Transverse colon (tissue), 4 donors: ENCODE measurements around the gene CFAP157. TPM values are rescaled to one million over a fixed set of nuclear protein-coding genes. Genes with fewer than 3 reads are reported as not detected.

Source experiments
- DNase-seq: peaks from one replicate; pipeline ENCODE4 v3.0.0-alpha.2; 2019
- H3K27ac ChIP-seq, 4 donors: fragments of 200-600 bp; sonication (generic); 2 replicates each; pipeline ENCODE4 v1.5.1; 2016 to 2018; ENCODE audit warnings: inconsistent platforms in 4 of 4
- H3K27me3 ChIP-seq: fragments of 200-600 bp; sonication (generic); 2 replicates; pipeline ENCODE4 v1.5.1; 2017; ENCODE audit warnings: inconsistent platforms
- H3K36me3 ChIP-seq, 4 donors: fragments of 200-600 bp; sonication (generic); 2 replicates each; pipeline ENCODE4 v1.5.1; 2017 to 2019; ENCODE audit warnings: inconsistent platforms in 4 of 4
- H3K4me1 ChIP-seq, 4 donors: fragments of 200-600 bp; sonication (generic); 2 replicates each; pipeline ENCODE4 v1.5.1; 2017 to 2020; ENCODE audit warnings: inconsistent platforms in 4 of 4
- H3K4me3 ChIP-seq, 4 donors: fragments of 200-600 bp; sonication (generic); 1 replicate in 1 of 4; 2 replicates in 3 of 4; pipeline versions ENCODE4 v1.5.1 to v1.6.1; 2017 to 2019; ENCODE audit warnings: inconsistent platforms in 4 of 4
- H3K9me3 ChIP-seq, 2 donors: fragments of 200-600 bp; sonication (generic); 2 replicates each; pipeline ENCODE4 v1.5.1; 2017 to 2019; ENCODE audit warnings: inconsistent platforms in 2 of 2
- CTCF ChIP-seq, 5 experiments: fragments of 200-600 bp in 3 of 5; fragments of 450-650 bp in 2 of 5; sonication (generic) in 3 of 5; IDR thresholded peaks; 1 replicate in 2 of 5; 2 replicates in 3 of 5; pipeline ENCODE4 v1.5.1; 2016 to 2017; ENCODE audit warnings: antibody characterized with exemption in 5 of 5, inconsistent platforms in 3 of 5, mild to moderate bottlenecking in 2 of 5, moderate library complexity in 1 of 5
- EP300 ChIP-seq: sonication (generic); formaldehyde crosslinking; IDR thresholded peaks from one replicate; pipeline ENCODE4 v1.6.1; 2017; ENCODE audit warnings: antibody characterized with exemption, low read depth
- POLR2A ChIP-seq: fragments of 450-650 bp; IDR thresholded peaks from one replicate; pipeline ENCODE4 v1.6.1; 2016; ENCODE audit warnings: antibody characterized with exemption, mild to moderate bottlenecking, moderate library complexity
- POLR2AphosphoS5 ChIP-seq, 3 donors: sonication (generic); formaldehyde crosslinking; IDR thresholded peaks; one replicate each; pipeline ENCODE4 v1.6.1; 2016; ENCODE audit warnings: antibody characterized with exemption in 3 of 3
- WGBS, 2 donors: methylation state at CpG; one replicate each; pipeline ENCODE4 v1.1.5; 2018; ENCODE audit warnings: low coverage in 1 of 2; 5-methylcytosine and 5-hydroxymethylcytosine counted together
- in situ Hi-C, 4 donors: fragments of 200-750 bp; cut with MboI; loops; one replicate each; pipeline versions ENCODE4 v1.15.0 to v1.15.1; 2017; ENCODE audit warnings: low sequenced_read_pairs in 3 of 4, low pct_ligation_motif_present in 1 of 4, low pct_unique_long_range_greater_than_20kb in 1 of 4
- intact Hi-C: fragments of 100-400 bp; cut with DNase I; formaldehyde crosslinking; loops from one replicate; pipeline ENCODE4 v1.15.1; 2023; ENCODE audit warnings: low total_unique reads
- total RNA-seq, 4 donors: library from RNA; depleted of rRNA; stranded (reverse); fragments of >200 nt; gene quantifications; one replicate each; pipeline ENCODE4 v1.1.0, GENCODE V29; 2016

The CFAP157 gene
- total RNA-seq, 4 donors from 2014 or later = not detected

DNA sequence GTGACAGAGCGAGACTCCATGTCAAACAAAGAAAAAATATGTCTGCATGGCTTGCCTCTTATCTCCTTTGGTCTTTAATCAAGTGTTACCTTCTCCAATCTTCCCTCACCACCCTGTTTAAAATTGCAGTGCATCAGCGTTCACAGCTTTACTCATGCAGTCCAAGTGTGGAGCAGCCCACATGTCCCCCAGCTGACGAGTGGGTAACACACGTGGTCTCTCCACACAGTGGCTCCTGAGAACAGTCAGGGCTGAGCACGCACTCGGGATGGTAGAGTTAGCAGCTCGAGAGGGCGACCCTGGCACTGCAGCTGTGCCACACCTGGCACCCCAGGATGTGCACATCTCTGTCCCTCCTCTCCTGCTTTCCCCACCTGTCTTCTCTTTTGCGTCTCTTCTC lies 25.9 kb upstream of the CFAP157 start:
- TF ChIP-seq POLR2AphosphoS5 (IDR thresholded peaks at IDR 0.05) (no peak), CTCF (IDR thresholded peaks at IDR 0.05) (no peak), EP300 (no peak), POLR2A (no peak)
- no peaks in the 10 kb centered on the region for H3K36me3 ChIP-seq
- DNase-seq = no peak
- H3K9me3 ChIP-seq = no peaks in the 10 kb centered on the region
- intact Hi-C loops (no loop called here), in situ Hi-C loops (no loop called here)
- H3K27ac ChIP-seq = no peak overlapping the region
- no peaks in the 10 kb centered on the region for H3K27me3 ChIP-seq
- no peaks in the 10 kb centered on the region for H3K4me1 ChIP-seq
- H3K4me3 ChIP-seq = no peak overlapping the region
- 87% methylated on average over 4 to 9 of the region's 9 CpGs for WGBS, 2 donors

GRCh38 chr9:127682351-127683136 lies 24.2 kb upstream of the CFAP157 start:
- in situ Hi-C loops = no loop called here
- no peaks in the 10 kb centered on the region for H3K36me3 ChIP-seq
- no peak for DNase-seq

GRCh38 chr9:127683723-127684122 lies 23.1 kb upstream of the CFAP157 start:
- intact Hi-C loops = no loop called here
- Histone ChIP-seq H3K27me3 (no peaks in the 10 kb centered on the region), H3K4me1 (no peaks in the 10 kb centered on the region), H3K27ac (no peak overlapping the region), H3K36me3 (no peaks in the 10 kb centered on the region), H3K9me3 (no peaks in the 10 kb centered on the region), H3K4me3 (no peak overlapping the region)
- DNase-seq = no peak
- in situ Hi-C loops = no loop called here
- WGBS, 2 donors = 88% methylated on average over 5 of the region's 5 CpGs; no CpG with 5 or more reads in 1 of the 2 donors
- TF ChIP-seq POLR2AphosphoS5 (IDR thresholded peaks at IDR 0.05) (no peak), CTCF (IDR thresholded peaks at IDR 0.05) (no peak), EP300 (no peak), POLR2A (no peak)

More at GRCh38 chr9:127682351-127683136, 24.2 kb upstream of the CFAP157 start:
- Histone ChIP-seq H3K27me3 (no peaks in the 10 kb centered on the region), H3K27ac (no peak overlapping the region), H3K9me3 (no peaks in the 10 kb centered on the region), H3K4me1 (no peaks in the 10 kb centered on the region), H3K4me3 (no peak overlapping the region)
- intact Hi-C loops = no loop called here
- WGBS, 2 donors = 88 to 100% methylated on average over 6 to 23 of the region's 23 CpGs
- TF ChIP-seq POLR2AphosphoS5 (IDR thresholded peaks at IDR 0.05) (no peak), CTCF (IDR thresholded peaks at IDR 0.05) (no peak), EP300 (no peak), POLR2A (no peak)

DNA sequence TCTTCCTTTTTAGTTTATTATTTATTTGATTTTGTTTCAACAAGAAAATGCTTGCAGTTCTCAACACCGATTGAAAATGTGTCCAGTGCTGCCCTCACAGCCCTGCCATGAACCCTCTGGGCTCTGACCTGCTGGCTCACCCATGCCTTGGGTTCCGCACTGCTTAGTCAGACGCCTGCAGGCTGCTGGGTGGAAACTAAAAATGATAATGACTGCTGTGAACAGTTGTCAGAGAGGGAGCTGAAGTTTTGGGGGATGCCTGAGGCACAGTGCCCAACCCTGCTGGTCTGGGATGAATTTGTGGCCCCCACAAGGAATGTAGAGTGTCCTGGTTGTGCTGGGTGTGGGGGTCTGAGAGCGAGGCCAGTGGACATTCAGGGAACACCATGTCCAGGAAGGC lies 22.2 kb upstream of the CFAP157 start:
- in situ Hi-C loops (no loop called here), intact Hi-C loops (no loop called here)
- TF ChIP-seq POLR2A = no peak
- no peak for TF ChIP-seq EP300
- TF ChIP-seq CTCF (IDR thresholded peaks at IDR 0.05) = no peak
- TF ChIP-seq POLR2AphosphoS5 (IDR thresholded peaks at IDR 0.05) = no peak
- no peaks in the 10 kb centered on the region for H3K4me1 ChIP-seq
- H3K36me3 ChIP-seq = no peaks in the 10 kb centered on the region
- no peak overlapping the region for H3K4me3 ChIP-seq
- H3K27me3 ChIP-seq = no peaks in the 10 kb centered on the region
- no peak for DNase-seq
- H3K9me3 ChIP-seq = no peaks in the 10 kb centered on the region
- WGBS, 2 donors = 20 to 88% methylated on average over 1 to 4 of the region's 4 CpGs
- no peak overlapping the region for H3K27ac ChIP-seq
